MM.1S (cell line): ENCODE data around the gene ATL1.

Source experiments
- CTCF ChIP-seq: fragments of 300-600 bp; sonication (generic); IDR thresholded peaks from 2 replicates; pipeline ENCODE4 v1.5.1; 2016; ENCODE audit warnings: antibody characterized with exemption, low read length, mixed read lengths
- EZH2 ChIP-seq: fragments of 300-600 bp; sonication (generic); optimal IDR thresholded peaks from 2 replicates; pipeline ENCODE3; 2017; ENCODE audit warnings: low read depth, mild to moderate bottlenecking, antibody characterized with exemption, low read length, mixed read lengths
- EZH2phosphoT487 ChIP-seq: fragments of 300-600 bp; sonication (generic); IDR thresholded peaks from 2 replicates; pipeline ENCODE4 v1.6.1; 2018; ENCODE audit warnings: antibody characterized with exemption, low read length

GRCh38 chr14:50559990-50560930 is at the start of gene ATL1:
- TF ChIP-seq EZH2 (no peak), EZH2phosphoT487 (no peak), CTCF (no peak)
